Measurements from ENCODE around the gene A3GALT2. TPM values are rescaled to one million over a fixed set of nuclear protein-coding genes. Genes with fewer than 3 reads are reported as not detected.

Gene A3GALT2
- total RNA-seq, result not detected

- no peak for DNase-seq (ENCODE audit: low spot score in 2 of 2)
- intact Hi-C loops (cut with DNase I), result no loop called here
- no peak within 1 kb of the TSS for H3K27ac ChIP-seq
- H3K9me3 ChIP-seq, result no peaks in the 10 kb centered on the region
- H3K4me3 ChIP-seq, result no peak within 1 kb of the TSS
- peaks cover 33 to 36% of the 10 kb centered on the region in 2 donors for H3K36me3 ChIP-seq
- TF ChIP-seq CTCF (IDR thresholded peaks at IDR 0.05), result no peak
- no peaks in the 10 kb centered on the region for H3K4me1 ChIP-seq
- no peaks in the 10 kb centered on the region for H3K27me3 ChIP-seq
Observed at GRCh38 chr1:33320619-33321165, at the start of gene A3GALT2. A3GALT2 (minus strand) TSS chr1:33321098; CDS start chr1:33321098, 0 bp downstream.

- TF ChIP-seq CTCF (IDR thresholded peaks at IDR 0.05), result no peak
Observed at GRCh38 chr1:33370301-33370700, 49.4 kb upstream of the A3GALT2 start.

GRCh38 chr1:33369764-33370163 is 48.9 kb upstream of the A3GALT2 start:
- H3K4me3 ChIP-seq, result no peak overlapping the region
- H3K4me1 ChIP-seq, result peaks cover 4 to 29% of the 10 kb centered on the region in 2 donors
- no peak for TF ChIP-seq CTCF (IDR thresholded peaks at IDR 0.05)
- intact Hi-C loops (cut with DNase I), result loop anchor here (5.0 to 10.0 kb wide), 4 partner anchors 88 to 245 kb away; partner anchors contain the start of gene ZSCAN20
- H3K27me3 ChIP-seq, result no peaks in the 10 kb centered on the region
- no peak for DNase-seq (ENCODE audit: low spot score in 2 of 2)
- peaks cover 3 to 8% of the 10 kb centered on the region in 2 donors for H3K36me3 ChIP-seq
- no peak overlapping the region for H3K27ac ChIP-seq
- H3K9me3 ChIP-seq, result no peaks in the 10 kb centered on the region

More at GRCh38 chr1:33370301-33370700, 49.4 kb upstream of the A3GALT2 start:
- Histone ChIP-seq H3K9me3 (no peaks in the 10 kb centered on the region), H3K4me1 (peaks cover 4 to 25% of the 10 kb centered on the region in 2 donors), H3K27ac (no peak overlapping the region), H3K4me3 (no peak overlapping the region), H3K36me3 (peaks cover 3 to 8% of the 10 kb centered on the region in 2 donors), H3K27me3 (no peaks in the 10 kb centered on the region)
- intact Hi-C loops (cut with DNase I), result loop anchor here (10.0 kb wide), 1 partner anchor 244 kb away; no protein-coding TSS in a partner anchor
- DNase-seq (ENCODE audit: low spot score in 2 of 2), result no peak

GRCh38 chr1:33369081-33369480 is 48.2 kb upstream of the A3GALT2 start:
- Histone ChIP-seq H3K27ac (no peak overlapping the region), H3K4me1 (peaks cover 4 to 35% of the 10 kb centered on the region in 2 donors), H3K9me3 (no peaks in the 10 kb centered on the region), H3K27me3 (no peaks in the 10 kb centered on the region), H3K4me3 (no peak overlapping the region), H3K36me3 (peaks cover 3 to 8% of the 10 kb centered on the region in 2 donors)
- no peak for DNase-seq (ENCODE audit: low spot score in 2 of 2)
- intact Hi-C loops (cut with DNase I), result loop anchor here (5.0 kb wide), 3 partner anchors 88 to 242 kb away; partner anchors contain the start of gene ZSCAN20
- TF ChIP-seq CTCF (IDR thresholded peaks at IDR 0.05), result no peak

GRCh38 chr1:33368431-33368830 is 47.5 kb upstream of the A3GALT2 start:
- TF ChIP-seq CTCF (IDR thresholded peaks at IDR 0.05), result no peak
- Histone ChIP-seq H3K27ac (no peak overlapping the region), H3K9me3 (no peaks in the 10 kb centered on the region), H3K4me3 (no peak overlapping the region), H3K36me3 (peaks cover 3 to 8% of the 10 kb centered on the region in 2 donors), H3K27me3 (no peaks in the 10 kb centered on the region), H3K4me1 (peaks cover 9 to 41% of the 10 kb centered on the region in 2 donors)
- intact Hi-C loops (cut with DNase I), result loop anchor here (5.0 kb wide), 3 partner anchors 89 to 241 kb away; partner anchors contain the start of gene ZSCAN20
- DNase-seq (ENCODE audit: low spot score in 2 of 2), result no peak
